Suppressor macrophage (primary cell): Measurements from ENCODE around the gene GPSM3.
"Not testable (repeated sequence)": the region's sequence is repeated elsewhere in the genome, so short reads cannot be mapped to it uniquely, and the experiment has no call there.

ENCODE experiments used
- DNase-seq, 4 experiments: peaks; one replicate each; pipeline ENCODE4 v3.0.0-alpha.2; 2020 to 2022
- total RNA-seq, 17 experiments: gene quantifications; one replicate each; lab custom pipeline; 2026; ENCODE audit warnings: mixed read lengths in 6 of 17, inconsistent platforms in 3 of 17; lab: John Stamatoyannopoulos, UW

Gene GPSM3, protein sequence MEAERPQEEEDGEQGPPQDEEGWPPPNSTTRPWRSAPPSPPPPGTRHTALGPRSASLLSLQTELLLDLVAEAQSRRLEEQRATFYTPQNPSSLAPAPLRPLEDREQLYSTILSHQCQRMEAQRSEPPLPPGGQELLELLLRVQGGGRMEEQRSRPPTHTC
- 37.1 to 92.7 (median 65.0) reads per million in 17 experiments for total RNA-seq

DNA sequence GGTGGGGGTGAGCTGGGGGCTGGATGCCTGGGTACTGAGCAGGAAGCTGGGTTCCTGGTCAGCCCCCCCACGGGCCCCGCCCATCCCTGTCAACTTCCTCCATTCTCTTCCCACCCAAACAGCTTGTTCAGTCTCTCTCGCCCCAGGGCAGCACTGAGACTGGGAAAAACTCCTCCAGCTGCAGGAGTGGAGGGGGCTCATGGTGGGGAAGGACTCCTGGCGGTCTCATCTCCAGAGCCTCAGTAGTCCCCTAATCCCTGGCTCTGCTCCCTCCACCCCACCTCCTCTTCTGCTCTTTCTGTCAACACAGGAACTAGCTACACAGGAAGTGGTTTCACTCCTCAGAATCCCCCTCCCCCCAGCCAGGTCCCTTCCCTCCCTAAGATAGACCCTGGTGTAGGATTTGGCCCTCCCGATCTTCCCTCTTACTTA lies at the start of gene GPSM3:
TSS of gene GPSM3 (minus strand) at position 36 of the 432 bp plus-strand sequence. CDS start 130 bp downstream, outside the sequence.
- peak; percentile 60 to 85 (median 72) for DNase-seq

DNA sequence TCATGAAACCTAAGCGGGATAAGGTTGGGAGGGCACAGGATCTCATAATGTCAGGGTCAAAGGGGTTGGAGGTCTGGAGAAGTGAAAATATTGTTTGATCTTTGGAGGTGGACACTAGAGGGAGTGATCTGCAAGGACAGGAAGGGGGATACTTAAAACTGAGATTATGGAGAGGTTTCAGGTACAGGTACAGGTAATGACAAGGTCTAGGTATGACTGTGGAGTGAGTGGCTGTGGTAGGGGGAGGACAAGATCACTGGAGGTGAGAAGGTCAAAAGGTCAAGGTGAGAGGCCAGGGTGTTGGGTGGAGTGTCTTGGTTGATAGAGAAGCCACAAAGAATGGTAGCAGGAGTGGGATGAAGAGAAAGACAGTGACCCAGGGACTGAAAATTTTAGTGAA lies 48.2 kb upstream of the GPSM3 start:
- no peak for DNase-seq

DNA sequence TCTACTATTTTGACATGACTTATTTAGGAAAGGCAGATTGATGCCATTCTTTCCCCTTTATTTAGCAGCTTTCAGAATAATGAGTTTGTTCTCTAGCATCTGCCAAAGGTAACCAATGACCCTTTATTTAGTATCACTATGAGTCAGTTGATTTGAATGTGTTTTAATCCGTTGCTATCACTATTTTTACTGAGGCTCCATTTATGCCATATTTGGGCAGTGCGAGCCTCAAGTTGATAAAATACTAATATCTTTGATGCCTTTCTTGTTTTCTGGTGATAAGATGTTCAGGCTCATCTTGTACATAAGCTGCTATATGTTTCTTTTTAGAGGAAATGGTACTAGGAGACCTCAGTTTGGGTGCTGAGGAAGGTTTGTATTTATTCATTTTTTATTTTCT lies 47.0 kb upstream of the GPSM3 start:
- DNase-seq = no peak

DNA sequence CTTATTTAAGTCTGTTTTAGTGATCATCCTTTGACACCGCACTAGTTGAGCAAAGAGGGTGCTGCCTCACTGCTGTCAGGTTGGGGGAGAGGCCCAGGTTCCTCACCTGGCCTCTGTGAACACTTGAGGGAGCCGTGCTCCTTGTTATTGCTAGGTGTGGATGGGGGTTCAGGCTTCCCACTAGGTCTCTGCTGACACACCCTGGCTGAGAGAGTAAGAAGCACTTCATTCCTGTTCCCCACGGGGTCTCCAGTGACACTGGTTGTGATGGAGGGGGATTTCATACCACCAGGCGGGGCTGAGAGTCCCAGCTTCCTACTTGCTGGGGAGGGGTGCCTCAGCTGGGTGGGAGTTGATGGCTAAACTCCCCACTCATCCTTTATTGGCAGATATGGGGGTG lies 42.5 kb upstream of the GPSM3 start:
- no peak for DNase-seq

GRCh38 chr6:32226434-32226833 lies 34.0 kb upstream of the GPSM3 start:
- DNase-seq = no peak

- no peak for DNase-seq
Measured at GRCh38 chr6:32224696-32225095, 32.3 kb upstream of the GPSM3 start.

GRCh38 chr6:32223258-32224235 lies 31.1 kb upstream of the GPSM3 start, which contains the start of gene NOTCH4:
Gene NOTCH4, minus strand, starts transcription at chr6:32224067. Its CDS starts 139 bp downstream, at chr6:32223928.
- DNase-seq = no peak

- no peak for DNase-seq
Measured at GRCh38 chr6:32222333-32223230, 30.1 kb upstream of the GPSM3 start.

GRCh38 chr6:32220021-32220420 lies 27.6 kb upstream of the GPSM3 start:
- no peak for DNase-seq

DNA sequence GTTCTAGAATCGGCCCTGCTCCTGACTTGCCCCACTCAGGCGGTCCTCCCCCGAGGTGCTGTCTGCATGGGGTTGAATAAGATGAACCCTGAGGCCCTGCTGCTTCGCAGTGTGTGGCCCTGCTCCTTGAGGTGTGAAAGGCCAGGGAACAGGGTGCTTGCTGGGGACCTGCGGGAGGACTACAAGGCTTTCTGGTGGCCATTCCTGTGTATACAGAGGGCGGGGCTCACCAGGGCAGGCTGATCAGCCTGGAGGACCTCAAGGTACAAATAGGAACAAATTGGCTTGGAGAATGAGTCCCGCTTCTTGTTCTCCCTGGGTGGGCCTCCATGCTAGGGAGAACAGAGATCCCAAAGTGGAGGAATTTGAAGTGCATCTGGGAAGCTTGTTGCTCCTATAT lies 25.7 kb upstream of the GPSM3 start:
- DNase-seq = no peak

- DNase-seq = no peak
Measured at GRCh38 chr6:32216998-32217397, 24.6 kb upstream of the GPSM3 start.

DNA sequence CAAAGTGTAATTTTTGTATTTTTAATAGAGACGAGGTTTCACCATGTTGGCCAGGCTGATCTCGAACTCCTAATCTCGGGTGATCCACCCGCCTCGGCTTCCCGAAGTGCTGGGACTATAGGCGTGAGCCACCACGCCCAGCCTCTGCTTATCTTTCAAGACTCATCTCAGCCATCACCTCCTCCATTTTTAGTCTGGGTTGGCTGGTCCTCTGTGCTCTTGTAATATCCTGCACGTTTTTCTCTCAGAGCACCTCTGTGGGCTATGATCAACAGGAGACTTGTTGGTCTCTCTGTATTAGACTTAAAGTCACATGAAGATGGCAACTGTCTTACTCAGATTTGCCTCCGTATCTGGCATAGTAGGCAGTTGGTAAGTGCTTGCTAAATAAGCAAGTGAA lies 23.8 kb upstream of the GPSM3 start:
- DNase-seq = no peak

DNA sequence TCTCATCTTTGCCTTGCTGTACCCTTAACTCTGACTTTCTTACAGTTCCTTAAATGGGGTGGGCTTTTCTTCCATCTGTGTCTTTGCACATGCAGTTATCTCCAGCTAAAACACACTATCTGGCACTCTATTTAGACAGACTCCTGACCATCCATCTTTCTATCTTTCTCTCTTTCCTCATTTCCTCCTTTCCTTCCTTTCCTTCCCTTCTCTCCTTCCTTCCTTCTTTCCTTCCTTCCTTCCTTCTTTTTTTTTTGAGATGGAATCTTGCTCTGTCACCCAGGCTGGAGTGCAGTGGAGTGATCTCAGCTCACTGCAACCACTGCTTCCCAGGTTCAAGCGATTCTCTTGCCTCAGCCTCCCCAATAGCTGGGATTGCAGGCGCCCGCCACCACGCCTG lies 23.2 kb upstream of the GPSM3 start:
- no peak for DNase-seq

GRCh38 chr6:32214126-32214525 lies 21.7 kb upstream of the GPSM3 start:
- DNase-seq = peak in 2 of 4 experiments; percentile 23 to 29

DNA sequence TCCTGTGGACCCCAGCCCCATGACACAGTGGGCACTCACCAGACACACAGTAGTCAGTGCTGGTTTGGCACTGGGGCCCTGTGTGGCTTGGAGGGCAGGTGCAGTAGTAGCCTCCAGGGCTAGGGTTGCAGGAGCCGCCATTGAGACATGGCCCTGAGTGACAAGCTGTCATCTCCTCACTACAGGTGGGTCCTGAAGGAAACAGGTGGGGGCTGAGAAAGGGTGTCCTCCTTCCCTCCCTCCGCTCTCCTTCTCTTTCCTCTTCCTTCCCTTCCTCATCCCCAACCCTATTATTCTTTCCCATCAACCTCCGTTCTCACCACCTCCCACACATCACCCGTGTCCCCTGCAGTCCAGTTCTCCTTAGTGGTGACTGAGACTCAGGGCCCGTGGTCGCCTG lies 21.2 kb upstream of the GPSM3 start:
- DNase-seq = no peak

DNA sequence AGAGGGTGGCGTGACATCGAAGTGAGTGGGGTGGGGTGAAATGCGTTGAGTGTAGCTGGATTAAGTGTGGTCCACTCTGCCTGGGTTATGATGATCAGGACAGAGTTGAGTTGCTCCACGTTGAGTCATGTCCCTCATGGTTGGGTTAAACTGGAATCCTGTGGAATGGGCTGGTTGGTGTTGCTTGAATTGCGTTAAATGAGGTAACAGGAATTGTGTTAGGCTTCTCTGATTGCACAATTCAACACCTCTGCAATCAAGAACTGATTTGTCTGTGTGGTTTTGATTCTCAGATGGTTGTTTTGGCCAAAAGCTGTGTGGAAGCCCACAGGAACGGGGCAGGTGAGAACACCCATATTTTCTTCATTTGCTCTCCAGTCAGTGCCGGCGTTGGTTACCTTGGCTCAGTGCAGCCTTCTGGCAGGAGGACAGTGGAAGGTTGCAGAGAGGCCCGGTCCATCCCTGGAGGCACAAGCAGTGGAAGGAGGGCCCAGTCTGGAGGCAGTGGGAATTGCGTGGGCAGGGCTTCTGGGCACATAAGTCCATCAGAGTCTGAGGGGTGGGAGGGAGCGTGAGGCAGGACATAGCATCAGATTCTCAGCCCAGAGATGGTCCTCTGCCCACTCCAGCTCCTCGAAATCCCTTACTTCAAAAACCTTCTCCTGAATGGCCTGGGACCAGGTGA lies 19.8 kb upstream of the GPSM3 start:
- DNase-seq = no peak

DNA sequence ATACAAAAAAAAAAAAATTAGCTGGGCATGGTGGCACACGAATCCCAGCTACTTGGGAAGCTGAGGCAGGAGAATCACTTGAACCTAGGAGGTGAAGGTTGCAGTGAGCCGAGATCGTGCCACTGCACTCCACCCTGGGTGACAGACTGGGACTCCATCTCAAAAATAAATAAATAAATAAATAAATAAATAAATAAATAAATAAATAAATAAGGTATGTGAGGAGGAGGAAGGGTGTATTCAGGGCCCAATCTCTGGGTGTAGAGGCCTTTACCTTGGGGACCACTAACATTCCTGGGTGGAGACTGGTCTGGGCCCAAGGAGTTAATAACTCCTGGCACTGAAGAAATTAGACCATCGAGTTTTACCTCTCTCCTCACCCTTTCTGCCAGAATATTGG lies 19.0 kb upstream of the GPSM3 start:
- DNase-seq = not testable (repeated sequence)

GRCh38 chr6:32210191-32210601 lies 17.8 kb upstream of the GPSM3 start:
- DNase-seq = no peak

- no peak for DNase-seq
Measured at GRCh38 chr6:32208996-32209395, 16.6 kb upstream of the GPSM3 start.

GRCh38 chr6:32204268-32204715 lies 11.8 kb upstream of the GPSM3 start:
- DNase-seq = no peak

- DNase-seq = no peak
Measured at GRCh38 chr6:32203426-32204267, 11.2 kb upstream of the GPSM3 start.
